Fibroblast of upper back skin (primary cell): Measurements from ENCODE around the gene SLC1A2.
A peak's percentile ranks its signal among the peaks of the same experiment; 100 is the strongest.
"Not testable (repeated sequence)": the region's sequence is repeated elsewhere in the genome, so short reads cannot be mapped to it uniquely, and the experiment has no call there.

Experiments used
- DNase-seq: peaks from one replicate; pipeline ENCODE4 v3.0.0-alpha.2; 2013

The SLC1A2 gene

DNA sequence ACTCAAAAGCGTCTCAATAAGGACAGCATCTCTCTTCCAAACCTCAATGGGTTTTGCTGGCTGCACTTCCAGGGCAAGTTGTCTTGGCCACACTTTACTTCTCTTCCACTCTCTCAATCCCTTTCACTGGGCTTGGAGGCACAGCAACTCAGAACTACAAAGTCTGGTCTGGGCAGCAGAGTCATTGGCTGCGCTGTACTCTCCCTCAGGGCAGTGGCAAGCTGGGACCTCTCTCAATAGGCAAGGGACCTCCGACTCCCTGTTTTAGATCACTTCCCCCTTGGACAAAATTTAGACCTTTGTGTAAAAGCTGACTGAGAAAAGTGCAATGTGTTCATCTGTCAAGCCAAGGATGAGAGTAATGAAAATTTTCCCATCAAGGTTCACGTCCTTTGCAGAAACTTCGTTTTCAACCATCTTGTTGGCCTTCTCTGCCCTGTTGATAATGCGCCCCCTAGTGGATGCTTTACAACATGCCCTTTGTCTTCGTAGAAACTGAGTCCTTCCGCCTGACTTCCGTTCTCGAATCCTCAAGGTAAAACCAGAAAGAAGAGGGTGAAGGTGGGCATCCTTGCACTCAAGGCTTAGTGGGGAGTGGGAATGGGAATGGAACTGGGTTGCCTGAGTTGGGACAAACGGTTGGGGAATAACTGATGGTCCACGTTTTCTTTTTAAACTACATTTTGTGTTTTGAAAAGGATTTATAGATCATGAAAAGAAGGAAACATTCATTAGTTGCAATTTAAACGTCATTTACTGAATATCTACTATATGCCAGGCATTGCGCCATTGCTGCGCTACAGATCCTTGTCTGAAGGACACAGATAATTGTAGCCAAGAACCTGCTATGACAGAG, 181.3 kb downstream of the SLC1A2 start:
- DNase-seq = peak; percentile 41

DNA sequence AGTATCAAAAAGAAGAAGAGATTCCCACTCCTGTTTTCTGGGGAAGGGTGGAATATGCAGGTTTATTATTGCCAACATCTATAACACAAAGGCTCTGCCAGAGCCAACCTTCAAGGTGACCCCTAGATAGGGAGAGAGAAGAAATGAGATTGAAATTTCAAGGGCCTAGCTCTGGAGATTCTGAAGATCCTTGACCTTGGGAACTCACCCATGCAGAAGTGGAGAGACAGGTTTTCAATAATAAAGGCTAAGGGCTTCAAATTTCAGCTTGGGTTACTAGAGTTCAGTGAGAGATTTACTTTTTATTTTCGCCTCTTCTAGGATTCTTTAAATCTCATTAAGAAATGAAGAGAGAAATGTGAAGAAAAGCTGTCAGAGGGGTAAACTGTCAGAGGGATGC, 182.0 kb downstream of the SLC1A2 start:
- DNase-seq = no peak

DNA sequence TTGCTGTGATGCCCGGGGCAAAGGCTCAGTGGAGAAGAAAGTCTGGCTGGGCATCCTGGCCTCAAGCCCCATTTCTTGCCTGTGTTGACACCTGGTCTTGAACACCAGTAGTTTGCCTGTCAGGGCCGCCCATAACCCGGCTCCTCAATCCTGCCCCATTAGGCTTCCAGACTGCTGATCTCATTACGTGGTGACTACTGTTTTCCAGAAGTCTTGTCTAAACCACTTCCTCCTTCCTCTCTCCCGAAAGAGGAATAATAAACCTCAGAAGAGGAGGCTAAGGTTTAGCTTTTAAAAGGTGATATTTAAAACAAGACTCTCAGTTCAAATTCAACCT, 182.7 kb downstream of the SLC1A2 start:
- DNase-seq = peak; percentile 84

DNA sequence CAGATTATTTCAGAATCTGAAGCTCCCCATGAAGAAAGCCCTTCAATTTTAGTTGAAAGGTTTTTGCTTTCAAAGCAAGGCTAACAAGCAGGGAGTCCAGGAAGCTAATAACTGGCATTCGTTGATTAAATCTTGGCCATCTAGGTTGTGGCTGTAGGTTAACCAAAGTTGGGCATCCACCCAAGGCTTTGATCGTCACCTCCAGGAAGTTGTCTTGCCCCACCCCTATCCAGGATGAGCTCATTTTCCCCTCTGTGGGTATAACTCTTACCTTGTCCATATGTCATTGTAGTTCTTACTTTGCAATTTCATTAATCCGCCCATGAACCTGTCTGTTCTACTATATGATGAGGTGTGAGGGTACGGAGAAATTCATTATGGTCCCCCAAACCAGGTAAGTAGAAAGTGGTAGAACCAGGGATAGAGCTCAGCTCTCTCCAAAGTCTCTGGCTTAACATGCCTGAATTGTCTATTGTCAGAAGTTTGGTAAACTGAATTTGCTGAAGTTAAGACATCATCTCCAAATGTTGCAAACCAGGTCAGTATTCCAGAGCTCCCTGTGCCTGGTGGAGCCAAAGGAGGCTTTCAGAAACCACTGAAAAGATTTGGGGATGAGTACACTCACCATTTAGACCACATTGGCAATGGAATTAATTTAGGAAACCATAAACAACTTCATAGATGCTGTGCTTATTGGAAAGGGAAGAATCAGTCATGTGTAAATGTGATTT, 183.3 kb downstream of the SLC1A2 start:
- peak; percentile 58 for DNase-seq

DNA sequence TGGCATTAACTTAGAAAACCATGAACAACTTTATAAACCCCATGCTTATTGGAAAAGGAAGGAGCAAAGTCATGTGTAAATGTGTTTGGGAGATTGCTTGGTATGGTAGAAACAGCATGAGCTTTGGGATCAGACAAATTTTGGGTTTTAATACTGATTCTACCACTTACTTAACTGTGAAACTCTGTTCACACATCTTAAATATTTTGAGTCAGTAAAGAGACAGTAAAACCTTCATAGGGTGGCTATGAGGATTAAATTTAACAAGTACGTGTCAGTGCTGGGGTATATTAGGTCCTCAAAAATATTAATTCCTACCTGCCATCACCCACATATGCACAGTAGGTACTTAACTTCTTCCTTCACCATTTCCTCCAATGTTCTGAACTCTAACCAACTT, 183.9 kb downstream of the SLC1A2 start:
- DNase-seq = no peak

DNA sequence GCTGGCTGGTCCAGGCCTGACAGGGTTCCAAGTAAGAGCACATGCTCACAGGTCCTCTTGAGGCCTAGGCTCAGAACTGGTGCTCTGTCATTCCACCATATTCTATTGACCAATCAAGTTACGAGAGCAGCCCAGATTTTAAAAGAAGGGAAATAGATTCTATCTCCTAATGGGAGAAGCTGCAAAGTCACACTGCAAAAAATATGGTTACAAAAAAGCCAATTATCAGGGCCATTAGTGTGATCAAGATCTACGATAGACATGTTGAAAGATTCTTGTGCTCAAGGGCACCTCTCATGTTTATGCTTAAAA, 184.2 kb downstream of the SLC1A2 start:
- DNase-seq = no peak

DNA sequence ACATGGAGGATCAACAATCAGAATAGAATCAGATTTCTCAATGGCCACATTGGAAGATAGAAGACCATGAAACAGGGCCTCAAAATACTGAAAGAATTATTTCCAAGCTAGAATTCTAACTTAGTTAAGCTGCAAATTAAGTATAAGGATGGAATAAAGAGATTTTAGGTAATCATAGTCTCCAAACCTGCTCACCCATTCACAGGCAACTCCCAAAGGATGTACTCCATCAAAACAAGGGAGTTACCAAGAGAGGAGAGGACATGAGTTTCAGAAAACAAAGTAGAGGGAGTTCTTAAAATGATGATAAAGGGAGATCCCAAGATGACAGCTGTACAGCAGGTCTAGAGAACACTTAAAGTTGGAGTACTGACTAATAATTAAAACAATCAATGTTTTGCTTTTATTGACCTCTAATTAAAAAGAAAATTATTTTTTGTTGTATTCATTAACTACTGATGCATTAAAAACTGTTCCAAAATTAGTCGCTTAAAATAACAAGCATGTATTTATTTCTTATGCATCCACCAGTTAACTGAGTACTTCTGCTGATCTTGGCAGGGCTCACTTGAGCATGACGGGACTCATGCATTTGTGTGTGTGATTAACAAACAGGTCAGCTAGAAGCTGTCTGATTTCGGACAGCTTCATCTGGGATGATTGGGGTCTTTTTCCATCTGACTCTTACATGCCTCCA, 184.8 kb downstream of the SLC1A2 start:
- no peak for DNase-seq

DNA sequence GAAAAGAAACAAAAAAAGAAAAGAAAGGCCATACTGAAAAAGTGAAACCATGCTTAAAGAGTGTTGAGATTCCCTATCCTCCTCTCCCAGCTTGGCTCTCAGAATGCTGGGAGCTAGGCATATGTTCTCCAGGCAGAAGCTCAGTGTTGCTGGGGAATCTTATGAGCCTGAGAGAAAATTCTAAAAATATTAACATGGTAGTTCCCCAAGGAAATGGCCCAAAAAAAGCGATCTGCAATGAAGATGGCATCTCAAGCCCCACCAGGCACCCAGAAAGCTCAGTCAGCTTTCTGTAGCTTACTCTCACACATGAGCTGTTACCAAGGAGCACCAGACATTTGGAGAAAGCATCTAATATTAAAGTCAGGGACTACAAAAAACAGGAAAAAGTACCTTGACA, 185.8 kb downstream of the SLC1A2 start:
- no peak for DNase-seq

DNA sequence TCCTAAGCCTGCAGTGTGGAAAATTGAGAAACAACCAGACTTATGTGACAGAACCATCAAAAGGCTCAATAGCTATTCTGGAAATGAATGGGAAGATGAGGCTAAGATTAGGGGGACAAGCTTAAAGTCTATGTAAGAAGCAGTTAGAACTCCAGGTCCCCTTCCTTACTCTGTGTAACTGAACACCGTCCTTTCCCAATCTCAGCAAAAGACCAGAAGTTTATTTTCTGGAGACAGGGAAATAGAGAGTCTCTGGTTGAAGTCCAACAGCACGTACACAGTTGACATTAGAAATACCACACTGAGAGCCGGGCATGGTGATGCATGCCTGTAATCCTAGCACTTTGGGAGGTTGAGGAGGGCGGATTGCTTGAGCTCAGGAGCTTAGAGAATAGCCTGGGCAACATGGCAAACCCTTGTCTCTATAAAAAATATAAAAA, 186.4 kb downstream of the SLC1A2 start:
- no peak for DNase-seq

DNA sequence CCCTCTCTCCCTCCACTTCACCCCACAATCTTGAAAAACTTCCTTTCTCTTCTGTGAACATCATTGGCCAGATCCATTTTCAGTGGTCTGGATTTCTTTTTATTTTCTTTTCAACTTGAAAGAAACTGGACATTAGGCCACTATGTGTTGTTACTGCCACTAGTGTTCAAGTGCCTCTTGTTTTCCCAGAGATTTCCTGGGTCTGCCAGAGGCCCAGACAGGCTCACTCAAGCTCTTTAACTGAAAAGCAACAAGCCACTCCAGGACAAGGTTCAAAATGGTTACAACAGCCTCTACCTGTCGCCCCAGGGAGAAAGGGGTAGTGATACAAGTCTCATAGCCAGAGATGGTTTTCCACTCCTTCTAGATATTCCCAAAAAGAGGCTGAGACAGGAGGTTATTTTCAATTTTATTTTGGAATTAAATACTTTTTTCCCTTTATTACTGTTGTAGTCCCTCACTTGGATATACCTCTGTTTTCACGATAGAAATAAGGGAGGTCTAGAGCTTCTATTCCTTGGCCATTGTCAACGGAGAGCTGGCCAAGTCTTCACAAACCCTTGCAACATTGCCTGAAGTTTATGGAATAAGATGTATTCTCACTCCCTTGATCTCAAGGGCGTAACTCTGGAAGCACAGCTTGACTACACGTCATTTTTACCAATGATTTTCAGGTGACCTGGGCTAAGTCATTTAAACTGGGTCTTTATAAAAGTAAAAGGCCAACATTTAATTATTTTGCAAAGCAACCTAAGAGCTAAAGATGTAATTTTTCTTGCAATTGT, 188.1 kb downstream of the SLC1A2 start:
- no peak for DNase-seq

DNA sequence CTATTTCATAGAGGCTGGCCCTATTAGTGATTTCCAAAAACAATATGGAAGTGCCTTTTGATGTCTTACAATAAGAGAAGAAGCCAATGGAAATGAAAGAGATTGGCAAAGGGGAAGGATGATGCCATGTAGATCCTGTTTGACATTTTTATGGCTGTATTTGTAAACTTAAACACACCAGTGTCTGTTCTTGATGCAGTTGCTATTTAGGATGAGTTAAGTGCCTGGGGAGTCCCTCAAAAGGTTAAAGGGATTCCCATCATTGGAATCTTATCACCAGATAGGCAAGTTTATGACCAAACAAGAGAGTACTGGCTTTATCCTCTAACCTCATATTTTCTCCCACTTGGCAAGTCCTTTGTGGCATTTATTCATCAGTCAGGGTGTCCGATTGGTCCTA, 189.0 kb downstream of the SLC1A2 start:
- DNase-seq = no peak

DNA sequence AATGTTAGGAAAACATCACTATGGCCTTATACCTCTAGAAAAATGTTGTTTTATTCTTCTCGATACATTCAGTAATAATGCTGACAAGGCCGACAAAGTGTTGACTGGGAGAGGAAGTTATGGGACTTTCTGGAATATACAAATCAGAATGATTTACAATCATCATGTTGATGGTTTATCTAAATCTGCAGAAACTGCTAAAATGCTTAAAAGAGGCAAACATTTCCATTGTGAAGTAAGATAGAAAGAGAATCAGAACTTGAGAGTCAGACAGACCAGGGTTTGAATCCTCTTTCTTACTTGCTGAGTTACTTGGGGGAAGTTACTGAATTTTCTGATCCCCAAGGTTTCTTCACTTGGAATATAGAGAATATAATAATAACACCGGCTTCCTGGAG, 191.0 kb downstream of the SLC1A2 start:
- no peak for DNase-seq

DNA sequence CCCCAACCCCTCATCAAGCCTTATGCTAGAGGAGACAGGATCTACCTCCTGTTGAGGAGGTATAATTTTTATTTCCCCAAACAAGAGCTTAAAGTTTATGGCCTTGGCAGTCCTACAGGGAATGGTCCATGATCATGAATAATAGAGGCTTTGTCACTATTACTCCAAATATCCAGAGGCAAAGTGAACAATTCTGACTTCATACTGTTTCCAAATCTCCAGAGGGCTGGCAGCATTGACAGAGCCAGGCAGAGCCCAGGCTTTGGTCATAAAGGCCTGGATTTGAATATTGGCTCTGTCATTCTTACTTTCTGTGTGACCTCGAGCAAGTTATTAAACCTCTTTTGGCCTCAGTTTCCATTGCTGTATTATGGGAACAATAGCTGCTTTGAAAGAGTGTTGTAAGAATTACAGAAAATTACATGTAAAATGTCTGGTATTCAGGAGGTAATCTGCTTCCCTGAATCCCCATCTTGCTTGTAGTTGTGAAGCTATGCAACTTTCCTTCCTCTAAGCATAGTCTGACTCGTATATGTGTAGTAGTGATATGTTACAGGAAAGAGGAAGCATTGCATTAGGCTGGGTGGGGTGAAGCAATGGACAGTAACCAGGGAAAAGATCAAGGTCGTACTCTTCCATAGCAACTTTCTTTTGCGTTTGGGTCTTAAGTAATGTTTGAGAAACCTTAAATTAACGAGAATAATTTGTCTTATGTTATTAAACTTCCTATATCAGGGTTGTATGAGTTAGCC, 191.6 kb downstream of the SLC1A2 start:
- peak; percentile 45 for DNase-seq

DNA sequence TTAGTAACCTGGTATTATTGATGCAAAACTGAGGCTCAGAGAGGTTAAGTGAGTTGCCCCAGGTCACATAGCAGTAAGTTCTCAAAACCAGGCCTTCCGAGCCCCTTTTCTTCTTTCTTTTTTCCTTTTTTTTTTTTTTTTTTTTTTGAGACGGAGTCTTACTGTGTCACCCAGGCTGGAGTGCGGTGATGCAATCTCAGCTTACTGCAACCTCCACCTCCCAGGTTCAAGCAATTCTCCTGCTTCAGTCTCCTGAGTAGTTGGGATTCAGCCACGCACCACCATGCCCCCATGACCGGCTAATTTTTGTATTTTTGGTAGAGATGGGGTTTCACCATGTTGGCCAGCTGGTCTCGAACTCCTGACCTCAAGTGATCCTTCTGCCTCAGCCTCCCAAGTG, 192.6 kb downstream of the SLC1A2 start:
- DNase-seq = not testable (repeated sequence)

DNA sequence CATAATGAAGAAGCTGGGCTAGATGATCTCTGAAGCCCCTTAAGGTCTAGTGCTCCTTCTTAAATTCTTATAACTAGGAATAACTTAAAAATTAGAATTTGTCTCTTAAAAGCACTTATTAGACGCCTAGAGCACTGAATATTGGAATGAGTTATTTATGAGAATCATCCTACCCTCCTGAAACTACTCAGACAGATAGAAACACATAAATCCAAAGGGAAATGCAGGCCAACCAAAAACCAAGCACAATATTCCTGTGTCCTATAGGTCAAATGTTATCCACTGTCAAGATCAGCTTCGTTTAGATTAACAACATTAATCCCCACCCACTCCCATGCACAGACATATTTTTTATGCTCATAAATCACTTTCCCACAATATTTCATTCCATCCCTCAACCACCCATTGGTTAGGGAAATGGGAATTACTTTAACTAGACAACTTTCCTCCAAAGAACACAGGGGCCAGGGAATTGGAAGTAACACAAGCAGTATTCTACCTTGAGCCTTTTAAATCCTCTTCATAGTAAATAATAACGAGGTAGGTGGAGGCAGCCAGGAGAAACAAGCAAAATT, 193.3 kb downstream of the SLC1A2 start:
- DNase-seq = no peak

DNA sequence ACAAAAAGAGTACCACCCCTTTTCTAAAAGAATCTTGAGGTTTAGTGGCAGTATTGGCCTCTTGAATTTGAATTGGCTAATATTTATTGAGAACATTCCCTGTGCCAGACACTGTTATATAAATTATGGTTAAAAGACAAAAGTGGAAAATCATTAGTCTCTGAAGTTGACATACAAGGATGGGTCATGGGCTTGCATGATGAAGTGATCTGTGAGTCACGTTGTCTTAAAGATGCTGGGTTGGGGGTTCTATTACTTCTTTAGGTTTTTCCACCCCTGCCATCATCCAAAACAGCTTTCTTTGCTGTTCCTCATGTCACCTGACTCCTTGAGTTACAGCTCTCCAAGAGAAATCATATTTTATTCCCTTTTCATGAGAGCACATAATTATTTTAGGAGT, 195.4 kb downstream of the SLC1A2 start:
- DNase-seq = peak; percentile 61

DNA sequence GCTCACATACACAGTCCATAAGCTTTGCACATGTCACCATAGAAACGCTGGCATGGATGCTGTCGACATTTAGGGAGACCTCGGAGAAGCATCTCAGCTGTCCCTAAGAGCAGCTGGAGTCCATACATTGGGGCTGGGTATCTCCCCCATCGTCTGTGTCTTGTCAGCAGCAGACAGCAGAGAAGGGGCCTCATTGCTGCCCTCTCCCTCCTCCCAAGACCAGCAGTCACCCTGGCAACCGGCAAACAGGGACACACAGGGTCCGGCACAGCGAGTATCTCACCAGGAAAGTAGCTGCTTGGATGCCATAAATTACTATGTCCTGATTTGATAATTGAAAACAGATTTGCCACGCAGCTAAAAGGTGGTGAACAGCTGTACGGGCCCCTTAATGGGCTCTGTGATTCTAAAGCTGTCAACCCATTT, 196.0 kb downstream of the SLC1A2 start:
- peak; percentile 97 for DNase-seq

DNA sequence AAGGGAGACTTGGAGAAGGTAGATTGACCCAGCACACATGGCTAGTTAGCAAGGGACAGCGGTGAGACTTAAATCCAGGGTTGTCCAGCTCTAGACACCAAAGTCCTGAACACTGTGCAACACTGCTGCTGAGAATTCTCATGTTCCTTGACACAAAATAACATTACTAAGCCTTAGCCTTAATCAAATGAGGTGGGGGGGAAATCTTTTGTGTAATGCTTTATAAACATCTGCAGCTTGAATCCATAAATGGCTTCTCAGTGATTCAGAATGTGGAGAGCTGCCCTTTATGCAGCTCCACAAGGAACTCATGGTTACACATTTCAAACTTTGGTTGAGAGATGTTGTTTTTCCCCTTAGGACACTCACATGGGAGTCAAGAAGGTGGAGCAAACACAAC, 200.4 kb downstream of the SLC1A2 start:
- peak; percentile 73 for DNase-seq

DNA sequence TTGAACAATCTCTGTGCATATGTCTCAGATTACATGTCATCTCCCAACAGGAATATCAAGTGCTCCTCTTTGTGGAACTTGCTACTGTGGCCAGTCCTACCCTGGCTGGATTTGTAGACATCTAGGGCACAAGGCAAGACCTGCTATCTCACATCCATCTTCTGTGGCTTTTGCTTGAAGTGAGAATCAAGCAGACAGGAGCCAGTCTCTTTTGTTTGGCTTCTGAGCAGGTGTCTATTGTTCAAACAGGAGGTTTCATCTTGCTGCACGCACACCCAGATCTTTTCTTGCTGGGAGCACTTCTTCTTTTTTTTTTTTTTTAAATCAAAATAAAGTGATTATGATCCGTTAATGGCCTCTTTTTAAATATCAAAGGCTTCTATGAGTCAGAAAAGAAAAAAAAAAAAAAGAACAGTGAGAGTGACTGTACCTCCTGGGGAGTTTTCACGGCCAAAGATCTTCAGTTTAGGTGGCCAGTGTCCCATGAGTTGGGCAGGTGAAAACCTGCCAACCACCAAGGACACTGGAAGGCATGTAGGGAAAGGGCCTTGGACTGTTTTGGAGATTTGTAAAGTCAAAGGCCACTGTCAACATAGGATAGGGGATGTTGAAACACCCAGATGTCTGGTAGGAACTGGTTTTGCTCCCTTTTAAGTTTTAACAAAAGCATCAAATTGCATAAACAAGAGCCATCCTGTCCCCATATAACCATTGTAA, 202.2 kb downstream of the SLC1A2 start:
- DNase-seq = no peak

DNA sequence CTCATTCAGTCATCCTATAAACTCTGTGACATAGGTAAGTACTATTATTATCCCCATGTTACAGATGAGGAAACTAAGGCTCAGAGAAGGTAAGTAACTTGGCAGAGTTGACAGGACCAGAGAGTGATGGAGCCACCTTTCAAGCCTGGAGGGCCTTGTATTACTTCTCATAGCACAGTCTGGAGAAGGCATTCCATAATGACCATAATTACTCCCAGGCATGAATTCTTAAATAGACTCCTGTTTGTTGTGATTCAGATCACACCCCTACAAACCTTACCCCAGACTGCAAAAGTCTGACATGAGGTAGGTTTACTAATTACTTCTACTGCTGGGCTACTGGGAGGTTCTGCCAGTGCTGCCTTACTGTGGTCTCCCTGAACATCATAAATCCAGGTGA, 203.4 kb downstream of the SLC1A2 start:
- peak; percentile 23 for DNase-seq

DNA sequence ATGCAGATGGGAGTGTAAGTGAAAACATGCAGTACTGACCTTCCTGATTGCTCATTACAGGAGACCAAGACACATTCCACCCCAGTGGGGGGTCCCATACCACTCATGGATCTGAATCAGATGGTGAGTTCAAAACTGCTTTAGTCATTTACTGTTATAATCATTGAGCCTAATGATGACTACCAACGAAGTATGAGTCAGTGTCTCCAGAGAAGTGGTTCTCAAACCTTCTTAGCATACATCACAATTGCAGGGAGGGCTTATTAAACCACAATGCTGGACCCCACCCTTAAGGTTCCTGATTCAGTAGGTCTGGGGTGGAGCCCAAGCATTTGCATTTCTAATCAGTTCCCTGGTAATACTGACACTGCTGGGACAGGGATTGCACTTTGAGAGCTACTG, 204.6 kb downstream of the SLC1A2 start:
- DNase-seq = peak; percentile 100
